Measurements from ENCODE around the gene SCYGR5. TPM values are rescaled to one million over a fixed set of nuclear protein-coding genes. Genes with fewer than 3 reads are reported as not detected.
"Not testable (repeated sequence)": the region's sequence is repeated elsewhere in the genome, so short reads cannot be mapped to it uniquely, and the experiment has no call there.

The SCYGR5 gene
- total and polyA plus RNA-seq, 2 experiments from 2014 or later, result not detected

- H3K79me2 ChIP-seq (ENCODE audit: insufficient read depth), result no peaks in the 10 kb centered on the region
- H3K4me1 ChIP-seq (ENCODE audit: insufficient read depth), result no peaks in the 10 kb centered on the region
- no peak overlapping the region for H3K9ac ChIP-seq
- H3K27me3 ChIP-seq (replicated peaks; ENCODE audit: insufficient read depth), result no peaks in the 10 kb centered on the region
- 35 to 37% methylated on average over 3 of the region's 3 CpGs for WGBS, 2 experiments (ENCODE audit: low coverage in 1 of 2, low lambda C conversion rate in 2 of 2, missing lambda C conversion rate in 2 of 2)
- DNase-seq, result no peak
- no peaks in the 10 kb centered on the region for H3K9me3 ChIP-seq (ENCODE audit: low read depth)
- H3K9me2 ChIP-seq (ENCODE audit: insufficient read depth), result no peaks in the 10 kb centered on the region
- H3K36me3 ChIP-seq (ENCODE audit: low read depth), result no peaks in the 10 kb centered on the region
- H3K27ac ChIP-seq, result no peak overlapping the region
- in situ Hi-C loops (cut with MboI), result loop anchor here (10.0 kb wide), 1 partner anchor 93 kb away; no protein-coding TSS in a partner anchor
- no peak overlapping the region for H2AFZ ChIP-seq
- no peak overlapping the region for H3K4me3 ChIP-seq
- H3F3A ChIP-seq (ENCODE audit: insufficient read depth), result no peaks in the 10 kb centered on the region
- H3K4me2 ChIP-seq (ENCODE audit: unreplicated experiment), result no peak overlapping the region
- H4K20me1 ChIP-seq (ENCODE audit: insufficient read depth), result no peaks in the 10 kb centered on the region
- TF ChIP-seq EZH2 (IDR thresholded peaks at IDR 0.05; ENCODE audit: insufficient read depth, poor library complexity, severe bottlenecking), result no peak
These were observed 4.8 kb upstream of the SCYGR5 start for GRCh38 chr2:227661827-227662226.

DNA sequence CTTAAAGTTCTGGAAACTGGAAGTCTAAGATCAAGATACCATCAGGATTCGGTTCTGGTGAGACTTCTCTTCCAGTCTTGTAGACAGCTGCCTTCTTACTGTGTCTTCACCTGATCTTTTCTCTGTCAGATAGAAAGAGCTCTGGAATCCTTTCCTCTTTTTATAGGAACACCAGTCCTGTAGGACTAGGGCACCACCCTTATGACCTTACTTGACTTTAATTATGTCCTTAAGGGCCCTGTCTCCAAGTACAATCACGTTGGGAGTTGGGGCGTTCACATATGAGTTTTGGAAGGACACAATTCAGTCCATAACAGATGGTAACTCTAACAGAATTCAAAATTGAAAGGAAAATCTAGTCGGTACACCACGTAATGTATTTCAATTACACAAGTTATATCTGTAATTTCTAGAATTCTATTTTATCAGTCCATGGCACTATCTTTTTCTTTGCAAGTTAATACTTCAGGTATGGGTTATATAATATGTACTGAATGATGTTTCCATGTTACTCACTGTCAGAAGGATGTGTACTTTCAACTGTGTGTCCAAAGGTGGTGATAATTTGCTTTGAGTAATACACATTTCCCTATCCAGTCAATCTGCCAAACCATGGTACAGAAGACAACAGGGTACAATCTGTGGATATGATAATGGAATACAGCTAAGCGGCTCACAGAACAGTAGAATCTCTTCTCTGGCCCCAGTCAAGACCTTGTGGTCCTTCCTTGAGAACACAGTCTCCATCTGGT, 1.2 kb upstream of the SCYGR5 start:
- H4K20me1 ChIP-seq (ENCODE audit: insufficient read depth), result no peaks in the 10 kb centered on the region
- 76 to 80% methylated on average over 6 of the region's 6 CpGs for WGBS, 2 experiments (ENCODE audit: low coverage in 1 of 2, low lambda C conversion rate in 2 of 2, missing lambda C conversion rate in 2 of 2)
- in situ Hi-C loops (cut with MboI), result loop anchor here (10.0 kb wide), 1 partner anchor 89 kb away; no protein-coding TSS in a partner anchor

GRCh38 chr2:227671170-227671905, 4.7 kb downstream of the SCYGR5 start:
- in situ Hi-C loops (cut with MboI), result no loop called here
- Histone ChIP-seq H3K9me2 (ENCODE audit: insufficient read depth) (no peaks in the 10 kb centered on the region), H3F3A (ENCODE audit: insufficient read depth) (no peaks in the 10 kb centered on the region), H3K36me3 (ENCODE audit: low read depth) (no peaks in the 10 kb centered on the region), H3K27ac (no peak overlapping the region), H3K27me3 (replicated peaks; ENCODE audit: insufficient read depth) (no peaks in the 10 kb centered on the region), H3K4me1 (ENCODE audit: insufficient read depth) (no peaks in the 10 kb centered on the region), H3K9me3 (ENCODE audit: low read depth) (no peaks in the 10 kb centered on the region), H3K9ac (no peak overlapping the region), H3K79me2 (ENCODE audit: insufficient read depth) (no peaks in the 10 kb centered on the region), H4K20me1 (ENCODE audit: insufficient read depth) (no peaks in the 10 kb centered on the region), H3K4me2 (ENCODE audit: unreplicated experiment) (no peak overlapping the region), H3K4me3 (no peak overlapping the region), H2AFZ (no peak overlapping the region)
- TF ChIP-seq EZH2 (IDR thresholded peaks at IDR 0.05; ENCODE audit: insufficient read depth, poor library complexity, severe bottlenecking) (no peak), EZH2phosphoT487 (IDR thresholded peaks at IDR 0.05; ENCODE audit: insufficient read depth, low read depth) (no peak)
- 64 to 67% methylated on average over 3 of the region's 3 CpGs for WGBS, 2 experiments (ENCODE audit: low coverage in 1 of 2, low lambda C conversion rate in 2 of 2, missing lambda C conversion rate in 2 of 2)
- peak; percentile 9 for DNase-seq

More for the DNA sequence above, 1.2 kb upstream of the SCYGR5 start:
- no peak overlapping the region for H3K4me2 ChIP-seq (ENCODE audit: unreplicated experiment)
- TF ChIP-seq EZH2 (IDR thresholded peaks at IDR 0.05; ENCODE audit: insufficient read depth, poor library complexity, severe bottlenecking) (no peak), EZH2phosphoT487 (IDR thresholded peaks at IDR 0.05; ENCODE audit: insufficient read depth, low read depth) (no peak)
- no peak overlapping the region for H2AFZ ChIP-seq
- no peaks in the 10 kb centered on the region for H3K36me3 ChIP-seq (ENCODE audit: low read depth)
- no peaks in the 10 kb centered on the region for H3K9me3 ChIP-seq (ENCODE audit: low read depth)
- H3K9me2 ChIP-seq (ENCODE audit: insufficient read depth), result no peaks in the 10 kb centered on the region
- H3K4me1 ChIP-seq (ENCODE audit: insufficient read depth), result no peaks in the 10 kb centered on the region
- no peaks in the 10 kb centered on the region for H3F3A ChIP-seq (ENCODE audit: insufficient read depth)
- H3K79me2 ChIP-seq (ENCODE audit: insufficient read depth), result no peaks in the 10 kb centered on the region
- H3K27me3 ChIP-seq (replicated peaks; ENCODE audit: insufficient read depth), result no peaks in the 10 kb centered on the region
- no peak for DNase-seq
- no peak overlapping the region for H3K9ac ChIP-seq
- H3K4me3 ChIP-seq, result no peak overlapping the region
- H3K27ac ChIP-seq, result no peak overlapping the region

DNA sequence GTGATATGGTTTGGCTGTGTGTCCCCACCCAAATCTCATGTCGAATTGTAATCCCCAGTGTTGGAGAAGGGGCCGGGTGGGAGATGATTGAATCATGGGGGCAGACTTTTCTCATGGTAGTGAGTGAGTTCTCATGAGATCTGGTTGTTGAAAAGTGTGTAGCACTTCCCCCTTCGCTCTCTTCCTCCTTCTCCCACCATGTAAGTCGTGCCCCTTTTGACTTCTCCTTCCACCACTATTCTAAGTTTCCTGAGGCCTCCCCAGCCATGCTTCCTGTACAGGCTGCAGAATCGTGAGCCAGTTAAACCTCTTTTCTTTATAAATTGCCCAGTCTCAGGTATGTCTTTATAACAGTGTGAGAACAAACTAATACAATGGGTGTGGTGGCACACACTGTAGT, 7.0 kb downstream of the SCYGR5 start:
- H3K9ac ChIP-seq; H3K27ac ChIP-seq; in situ Hi-C loops (cut with MboI); H4K20me1 ChIP-seq (ENCODE audit: insufficient read depth); H3K4me1 ChIP-seq (ENCODE audit: insufficient read depth); H3K4me3 ChIP-seq; DNase-seq; H3K9me3 ChIP-seq (ENCODE audit: low read depth); H3K4me2 ChIP-seq (ENCODE audit: unreplicated experiment); H3K79me2 ChIP-seq (ENCODE audit: insufficient read depth); H3K27me3 ChIP-seq (replicated peaks; ENCODE audit: insufficient read depth); H2AFZ ChIP-seq; H3K9me2 ChIP-seq (ENCODE audit: insufficient read depth); H3K36me3 ChIP-seq (ENCODE audit: low read depth); H3F3A ChIP-seq (ENCODE audit: insufficient read depth): not testable (repeated sequence)
- 49 to 67% methylated on average over 5 of the region's 5 CpGs for WGBS, 2 experiments (ENCODE audit: low coverage in 1 of 2, low lambda C conversion rate in 2 of 2, missing lambda C conversion rate in 2 of 2)

All from GM23248 (cell line).